SK-N-SH (cell line): ENCODE data around the gene PDE11A. TPM values are rescaled to one million over a fixed set of nuclear protein-coding genes. Genes with fewer than 3 reads are reported as not detected.
A peak's percentile ranks its signal among the peaks of the same experiment; 100 is the strongest.

Source experiments
- CTCF ChIA-PET: fragments of 300-600, 350-600 bp; formaldehyde crosslinking; extraction: SDS; loops from one replicate; lab custom pipeline; 2021; lab: Yijun Ruan, JAX
- POLR2A ChIA-PET: fragments of 350-600 bp; sonication (Branson Sonifier 250); formaldehyde crosslinking; extraction: SDS; loops from one replicate; lab custom pipeline; 2020; ENCODE audit warnings: antibody characterized with exemption, inconsistent platforms; lab: Yijun Ruan, JAX
- DNase-seq: peaks from one replicate; pipeline ENCODE4 v3.0.0; 2012
- H2AFZ ChIP-seq: fragments of 200-600 bp; sonication (generic); 2 replicates; pipeline ENCODE4 v1.8.1; 2016; ENCODE audit warnings: antibody characterized with exemption, mild to moderate bottlenecking, low read depth
- H3F3A ChIP-seq: fragments of 200-600 bp; sonication (generic); replicated peaks from 2 replicates; pipeline ENCODE3; 2016; ENCODE audit warnings: antibody characterized with exemption, mild to moderate bottlenecking; ENCODE audit not compliant: insufficient read depth
- H3K27ac ChIP-seq, 2 experiments: fragments of 200-500 bp in 1 of 2; fragments of 200-600 bp in 1 of 2; sonication (Bioruptor generic) in 1 of 2; sonication (generic), shearing (Covaris generic) in 1 of 2; 2 replicates each; pipeline versions ENCODE4 v1.5.1 to v1.6.1; 2014 to 2016; ENCODE audit warnings: low read depth in 2 of 2, inconsistent platforms in 1 of 2, low read length in 1 of 2, mild to moderate bottlenecking in 1 of 2, mixed read lengths in 1 of 2
- H3K27me3 ChIP-seq: fragments of 200-600 bp; sonication (generic), shearing (Covaris generic); 2 replicates; pipeline ENCODE4 v1.6.1; 2016; ENCODE audit warnings: mixed run types; ENCODE audit not compliant: insufficient read depth
- H3K36me3 ChIP-seq, 2 experiments: fragments of 200-500 bp in 1 of 2; fragments of 200-600 bp in 1 of 2; sonication (Bioruptor generic) in 1 of 2; sonication (generic) in 1 of 2; replicated peaks in 1 of 2; 2 replicates each; pipeline versions ENCODE3 to v1.5.1; 2014 to 2016; ENCODE audit warnings: low read length in 1 of 2, mild to moderate bottlenecking in 1 of 2; ENCODE audit not compliant: insufficient read depth in 2 of 2, control insufficient read depth in 1 of 2
- H3K4me1 ChIP-seq, 2 experiments: fragments of 200-500 bp in 1 of 2; fragments of 200-600 bp in 1 of 2; sonication (Bioruptor generic) in 1 of 2; sonication (generic), shearing (Covaris generic) in 1 of 2; 2 replicates each; pipeline versions ENCODE4 v1.5.1 to v1.6.1; 2014 to 2016; ENCODE audit warnings: low read depth in 1 of 2, low read length in 1 of 2, mixed run types in 1 of 2; ENCODE audit not compliant: insufficient read depth in 2 of 2, control insufficient read depth in 1 of 2
- H3K4me2 ChIP-seq: fragments of 200-600 bp; sonication (generic), shearing (Covaris generic); 2 replicates; pipeline ENCODE4 v1.6.1; 2017; ENCODE audit warnings: mixed run types
- H3K4me3 ChIP-seq, 2 experiments: fragments of 200-500 bp in 1 of 2; fragments of 200-600 bp in 1 of 2; sonication (Bioruptor generic) in 1 of 2; sonication (generic), shearing (Covaris generic) in 1 of 2; 2 replicates each; pipeline versions ENCODE4 v1.5.1 to v1.8.1; 2014 to 2016; ENCODE audit warnings: low read depth in 2 of 2, inconsistent platforms in 1 of 2, low read length in 1 of 2, mild to moderate bottlenecking in 1 of 2, mixed read lengths in 1 of 2, moderate library complexity in 1 of 2
- H3K79me2 ChIP-seq: fragments of 200-600 bp; sonication (generic); 2 replicates; pipeline ENCODE4 v1.8.1; 2017; ENCODE audit warnings: mild to moderate bottlenecking; ENCODE audit not compliant: insufficient read depth
- H3K9ac ChIP-seq: fragments of 200-600 bp; sonication (generic); 2 replicates; pipeline ENCODE4 v1.6.1; 2017; ENCODE audit warnings: mixed run types
- H3K9me2 ChIP-seq: fragments of 200-600 bp; sonication (generic); 2 replicates; pipeline ENCODE4 v1.6.1; 2017; ENCODE audit warnings: mixed run types
- H3K9me3 ChIP-seq: fragments of 200-600 bp; sonication (generic); 2 replicates; pipeline ENCODE4 v1.6.1; 2017; ENCODE audit warnings: mixed run types, mild to moderate bottlenecking, moderate library complexity
- H4K20me1 ChIP-seq: fragments of 200-600 bp; sonication (generic); 2 replicates; pipeline ENCODE4 v1.6.1; 2017; ENCODE audit warnings: mild to moderate bottlenecking, mixed run types; ENCODE audit not compliant: insufficient read depth
- ELF1 ChIP-seq: IDR thresholded peaks from 2 replicates; pipeline ENCODE4 v1.4.0; 2012
- EP300 ChIP-seq, 2 experiments: IDR thresholded peaks; 2 replicates each; pipeline versions ENCODE4 v1.4.0 to v1.6.1; 2012; ENCODE audit warnings: borderline replicate concordance in 1 of 2, low read depth in 1 of 2, low read length in 1 of 2
- FOXJ3 ChIP-seq: sonication (generic); formaldehyde crosslinking; IDR thresholded peaks from 2 replicates; pipeline ENCODE4 v1.5.1; 2020; ENCODE audit warnings: mild to moderate bottlenecking, missing genetic modification reagents
- GABPA ChIP-seq: IDR thresholded peaks from 2 replicates; pipeline ENCODE4 v1.4.0; 2012; ENCODE audit warnings: low read depth, mild to moderate bottlenecking
- GATA2 ChIP-seq: sonication (generic); formaldehyde crosslinking; IDR thresholded peaks from 2 replicates; pipeline ENCODE4 v1.5.0; 2020; ENCODE audit warnings: mild to moderate bottlenecking, missing genetic modification reagents
- MEF2A ChIP-seq: IDR thresholded peaks from 2 replicates; pipeline ENCODE4 v1.4.0; 2012; ENCODE audit warnings: low read depth, borderline replicate concordance
- MXI1 ChIP-seq: IDR thresholded peaks from 2 replicates; pipeline ENCODE4 v1.6.1; 2012; ENCODE audit warnings: mild to moderate bottlenecking, low read depth, low read length, improper control_type of control experiment
- NRF1 ChIP-seq: IDR thresholded peaks from 2 replicates; pipeline ENCODE4 v1.6.1; 2012; ENCODE audit warnings: low read depth, mild to moderate bottlenecking, low read length
- RAD21 ChIP-seq: IDR thresholded peaks from 2 replicates; pipeline ENCODE4 v1.6.1; 2012; ENCODE audit warnings: mild to moderate bottlenecking, low read length
- RXRA ChIP-seq: IDR thresholded peaks from 2 replicates; pipeline ENCODE4 v1.4.0; 2012; ENCODE audit warnings: low read depth, mild to moderate bottlenecking, borderline replicate concordance
- SIN3A ChIP-seq: IDR thresholded peaks from 2 replicates; pipeline ENCODE4 v1.6.1; 2012; ENCODE audit warnings: low read depth, mild to moderate bottlenecking, low read length, moderate library complexity, borderline replicate concordance
- SMC3 ChIP-seq: IDR thresholded peaks from 2 replicates; pipeline ENCODE4 v1.6.1; 2012; ENCODE audit warnings: low read depth, low read length, improper control_type of control experiment
- TCF12 ChIP-seq: IDR thresholded peaks from 2 replicates; pipeline ENCODE4 v1.4.0; 2012
- WGBS: methylation state at CpG from one replicate; pipeline ENCODE4 v1.1.6; 2017; ENCODE audit warnings: low lambda C conversion rate; 5-methylcytosine and 5-hydroxymethylcytosine counted together
- polyA plus RNA-seq, 3 experiments: library from polyadenylated mRNA; depleted of rRNA; stranded (reverse); fragments of >200 nt; gene quantifications; 2 replicates each; pipeline ENCODE4 v1.2.3, GENCODE V29; 2012
- TF ChIP-seq, protein P1 (sequence below): IDR thresholded peaks from 2 replicates; pipeline ENCODE4 v1.4.0; 2012; ENCODE audit warnings: low read depth
- TF ChIP-seq, protein P2 (sequence below): fragments of 200-600 bp; sonication (generic); IDR thresholded peaks from 2 replicates; pipeline ENCODE4 v1.6.1; 2017; ENCODE audit warnings: antibody characterized with exemption, mild to moderate bottlenecking, moderate library complexity
- TF ChIP-seq, protein P3 (sequence below): IDR thresholded peaks from 2 replicates; pipeline ENCODE4 v1.4.0; 2012; ENCODE audit warnings: low read depth, borderline replicate concordance

PDE11A gene
- polyA plus RNA-seq, 1 of the 3 experiments (the other 2 are of a cell fraction): 0.10 TPM

DNA sequence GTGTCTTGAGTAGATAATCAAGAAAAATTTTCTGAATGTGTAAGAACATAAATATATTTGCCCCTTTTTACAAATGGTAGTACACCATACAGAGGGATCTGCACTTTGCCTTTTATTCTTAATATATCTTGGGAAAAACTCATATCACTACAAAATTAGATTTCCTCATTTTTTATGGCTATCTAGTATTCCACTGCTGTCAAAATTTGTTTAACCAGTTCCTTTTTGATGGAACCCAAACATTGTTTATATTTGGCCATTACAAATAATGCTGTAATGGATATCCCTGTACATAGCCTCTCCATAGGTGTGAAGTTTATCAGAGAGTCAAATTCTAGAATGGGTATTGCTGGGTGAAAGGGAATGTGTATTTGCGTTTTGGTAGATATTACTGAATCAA is 436.9 kb downstream of the PDE11A start:
- Histone ChIP-seq H2AFZ (no peak overlapping the region), H3K9ac (no peak overlapping the region), H3K27ac (no peak overlapping the region; a peak in 1 of 4 replicates), H3K9me2 (no peaks in the 10 kb centered on the region), H3K4me2 (no peak overlapping the region), H3K27me3 (no peaks in the 10 kb centered on the region), H3K79me2 (no peaks in the 10 kb centered on the region), H3K9me3 (no peaks in the 10 kb centered on the region), H3F3A (no peaks in the 10 kb centered on the region), H3K4me1 (peaks cover 0 to 9% of the 10 kb centered on the region in 2 experiments; a peak in 2 of 4 replicates), H4K20me1 (no peaks in the 10 kb centered on the region), H3K36me3 (no peaks in the 10 kb centered on the region), H3K4me3 (no peak overlapping the region)
- 0% methylated on average over 1 of the region's 1 CpG for WGBS
- TF ChIP-seq, protein P1, sequence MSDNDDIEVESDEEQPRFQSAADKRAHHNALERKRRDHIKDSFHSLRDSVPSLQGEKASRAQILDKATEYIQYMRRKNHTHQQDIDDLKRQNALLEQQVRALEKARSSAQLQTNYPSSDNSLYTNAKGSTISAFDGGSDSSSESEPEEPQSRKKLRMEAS: no peak
- TF ChIP-seq FOXJ3 (CRISPR knock-in tag) (no peak), GABPA (no peak), NRF1 (no peak), SIN3A (no peak), ELF1 (no peak), TCF12 (no peak), MXI1 (no peak), RXRA (no peak), MEF2A (no peak), EP300 (IDR thresholded peaks at IDR 0.05; ENCODE audit: borderline replicate concordance in 1 of 2, low read depth in 1 of 2, low read length in 1 of 2) (no peak), RAD21 (no peak)
- DNase-seq: no peak
- POLR2A ChIA-PET: no interaction called here
- CTCF ChIA-PET: interaction anchor here (0.7 kb wide), 1 partner anchor 11 kb away, joined by 3 read pairs; no protein-coding TSS in a partner anchor

DNA sequence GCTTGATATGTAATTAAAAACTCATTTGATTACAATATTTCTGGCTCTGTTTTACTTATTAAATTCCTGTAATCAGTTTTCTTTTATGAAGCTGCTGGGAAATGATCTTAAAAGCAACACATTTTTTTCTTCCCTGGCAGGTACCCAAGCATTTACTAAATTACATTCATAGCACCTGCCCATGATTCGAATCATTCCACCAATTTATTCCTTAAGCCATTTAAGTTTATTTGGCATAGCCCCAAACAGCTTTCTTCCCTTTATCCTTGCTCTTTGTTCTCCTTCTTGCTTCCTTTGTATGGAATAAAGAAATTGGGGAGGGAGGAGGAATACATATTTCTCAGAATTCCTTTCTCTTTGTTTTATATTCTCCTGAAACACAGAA is 438.7 kb downstream of the PDE11A start:
- Histone ChIP-seq H3K27me3 (no peaks in the 10 kb centered on the region), H3K27ac (peak overlapping the region in 1 of 2 experiments; percentile 44; a peak in 1 of 4 replicates), H4K20me1 (no peaks in the 10 kb centered on the region), H2AFZ (no peak overlapping the region), H3K4me3 (no peak overlapping the region), H3K9ac (no peak overlapping the region), H3K4me1 (peaks cover 0 to 3% of the 10 kb centered on the region in 2 experiments; a peak in 2 of 4 replicates), H3F3A (no peaks in the 10 kb centered on the region), H3K9me3 (no peaks in the 10 kb centered on the region), H3K4me2 (no peak overlapping the region), H3K79me2 (no peaks in the 10 kb centered on the region), H3K36me3 (no peaks in the 10 kb centered on the region), H3K9me2 (no peaks in the 10 kb centered on the region)
- ChIA-PET CTCF (interaction anchor here (0.7 to 1.0 kb wide), 3 partner anchors 11 to 59 kb away, joined by 3 read pairs; no protein-coding TSS in a partner anchor), POLR2A (no interaction called here)
- 27% methylated on average over 1 of the region's 1 CpG for WGBS
- no peak for DNase-seq
- TF ChIP-seq SMC3: no peak
- no peak for TF ChIP-seq SIN3A
- TF ChIP-seq, protein P2, sequence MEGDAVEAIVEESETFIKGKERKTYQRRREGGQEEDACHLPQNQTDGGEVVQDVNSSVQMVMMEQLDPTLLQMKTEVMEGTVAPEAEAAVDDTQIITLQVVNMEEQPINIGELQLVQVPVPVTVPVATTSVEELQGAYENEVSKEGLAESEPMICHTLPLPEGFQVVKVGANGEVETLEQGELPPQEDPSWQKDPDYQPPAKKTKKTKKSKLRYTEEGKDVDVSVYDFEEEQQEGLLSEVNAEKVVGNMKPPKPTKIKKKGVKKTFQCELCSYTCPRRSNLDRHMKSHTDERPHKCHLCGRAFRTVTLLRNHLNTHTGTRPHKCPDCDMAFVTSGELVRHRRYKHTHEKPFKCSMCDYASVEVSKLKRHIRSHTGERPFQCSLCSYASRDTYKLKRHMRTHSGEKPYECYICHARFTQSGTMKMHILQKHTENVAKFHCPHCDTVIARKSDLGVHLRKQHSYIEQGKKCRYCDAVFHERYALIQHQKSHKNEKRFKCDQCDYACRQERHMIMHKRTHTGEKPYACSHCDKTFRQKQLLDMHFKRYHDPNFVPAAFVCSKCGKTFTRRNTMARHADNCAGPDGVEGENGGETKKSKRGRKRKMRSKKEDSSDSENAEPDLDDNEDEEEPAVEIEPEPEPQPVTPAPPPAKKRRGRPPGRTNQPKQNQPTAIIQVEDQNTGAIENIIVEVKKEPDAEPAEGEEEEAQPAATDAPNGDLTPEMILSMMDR: no peak
- TF ChIP-seq, protein P3, sequence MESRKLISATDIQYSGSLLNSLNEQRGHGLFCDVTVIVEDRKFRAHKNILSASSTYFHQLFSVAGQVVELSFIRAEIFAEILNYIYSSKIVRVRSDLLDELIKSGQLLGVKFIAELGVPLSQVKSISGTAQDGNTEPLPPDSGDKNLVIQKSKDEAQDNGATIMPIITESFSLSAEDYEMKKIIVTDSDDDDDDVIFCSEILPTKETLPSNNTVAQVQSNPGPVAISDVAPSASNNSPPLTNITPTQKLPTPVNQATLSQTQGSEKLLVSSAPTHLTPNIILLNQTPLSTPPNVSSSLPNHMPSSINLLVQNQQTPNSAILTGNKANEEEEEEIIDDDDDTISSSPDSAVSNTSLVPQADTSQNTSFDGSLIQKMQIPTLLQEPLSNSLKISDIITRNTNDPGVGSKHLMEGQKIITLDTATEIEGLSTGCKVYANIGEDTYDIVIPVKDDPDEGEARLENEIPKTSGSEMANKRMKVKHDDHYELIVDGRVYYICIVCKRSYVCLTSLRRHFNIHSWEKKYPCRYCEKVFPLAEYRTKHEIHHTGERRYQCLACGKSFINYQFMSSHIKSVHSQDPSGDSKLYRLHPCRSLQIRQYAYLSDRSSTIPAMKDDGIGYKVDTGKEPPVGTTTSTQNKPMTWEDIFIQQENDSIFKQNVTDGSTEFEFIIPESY: no peak
- TF ChIP-seq RXRA: no peak
- no peak for TF ChIP-seq GATA2 (CRISPR knock-in tag)
- TF ChIP-seq EP300 (IDR thresholded peaks at IDR 0.05; ENCODE audit: borderline replicate concordance in 1 of 2, low read depth in 1 of 2, low read length in 1 of 2): peak in 1 of 2 experiments; percentile 60; a peak in 1 of 4 replicates
